Neural cell (in vitro differentiated cells): ENCODE measurements around the gene OTUB2. TPM values are rescaled to one million over a fixed set of nuclear protein-coding genes. Genes with fewer than 3 reads are reported as not detected.

Experiments used
- H2AFZ ChIP-seq: fragments of 200-600, 300-800 bp; sonication (generic), shearing (Covaris generic); 2 replicates; pipeline ENCODE4 v1.6.0; 2014; ENCODE audit warnings: low read depth, mild to moderate bottlenecking, antibody characterized with exemption, low read length, moderate library complexity
- H3F3A ChIP-seq: fragments of 200-600 bp; shearing (Covaris generic); 2 replicates; pipeline ENCODE4 v1.6.1; 2016; ENCODE audit warnings: mild to moderate bottlenecking, moderate library complexity, mixed read lengths, antibody characterized with exemption, low read length; ENCODE audit not compliant: insufficient read depth, poor library complexity, severe bottlenecking
- H3K27ac ChIP-seq: fragments of 200-600, 300-800 bp; sonication (generic), shearing (Covaris generic); 2 replicates; pipeline ENCODE4 v1.5.1; 2014; ENCODE audit warnings: mild to moderate bottlenecking, low read length, moderate library complexity
- H3K27me3 ChIP-seq: fragments of 300-800, 200-600 bp; sonication (generic), shearing (Covaris generic); 2 replicates; pipeline ENCODE4 v1.6.0; 2014; ENCODE audit warnings: mild to moderate bottlenecking, low read depth, low read length, moderate library complexity; ENCODE audit not compliant: insufficient read depth
- H3K36me3 ChIP-seq: fragments of 300-800, 200-600 bp; sonication (generic), shearing (Covaris generic); 2 replicates; pipeline ENCODE4 v1.5.1; 2014; ENCODE audit warnings: mild to moderate bottlenecking, antibody characterized with exemption, low read length, moderate library complexity; ENCODE audit not compliant: insufficient read depth
- H3K4me2 ChIP-seq: fragments of 300-800, 200-600 bp; sonication (generic), shearing (Covaris generic); 2 replicates; pipeline ENCODE4 v1.6.0; 2014; ENCODE audit warnings: mild to moderate bottlenecking, low read length
- H3K4me3 ChIP-seq: fragments of 300-800, 200-600 bp; sonication (generic), shearing (Covaris generic); 2 replicates; pipeline ENCODE4 v1.5.1; 2014; ENCODE audit warnings: mild to moderate bottlenecking, low read length, moderate library complexity
- H3K79me2 ChIP-seq: fragments of 200-600 bp; shearing (Covaris generic); replicated peaks from 2 replicates; pipeline ENCODE4 v1.6.0; 2014; ENCODE audit warnings: mild to moderate bottlenecking, low read length, moderate library complexity; ENCODE audit not compliant: insufficient read depth
- H3K9ac ChIP-seq: fragments of 300-800, 200-600 bp; sonication (generic), shearing (Covaris generic); 2 replicates; pipeline ENCODE4 v1.6.1; 2016; ENCODE audit warnings: mild to moderate bottlenecking, low read length, mixed read lengths
- H3K9me2 ChIP-seq: fragments of 200-600 bp; shearing (Covaris generic); 2 replicates; pipeline ENCODE4 v1.6.1; 2016; ENCODE audit warnings: mild to moderate bottlenecking, low read length, mixed read lengths; ENCODE audit not compliant: insufficient read depth
- H3K9me3 ChIP-seq: fragments of 200-600, 300-800 bp; sonication (generic), shearing (Covaris generic); 2 replicates; pipeline ENCODE4 v1.6.1; 2016; ENCODE audit warnings: mild to moderate bottlenecking, mixed run types, low read length, moderate library complexity, mixed read lengths
- H4K20me1 ChIP-seq: fragments of 200-600 bp; shearing (Covaris generic); 2 replicates; pipeline ENCODE4 v1.6.1; 2016; ENCODE audit warnings: mild to moderate bottlenecking, mixed run types; ENCODE audit not compliant: insufficient read depth
- CTCF ChIP-seq: fragments of 450-650 bp; IDR thresholded peaks from 2 replicates; pipeline ENCODE4 v1.5.1; 2014; ENCODE audit warnings: antibody characterized with exemption, mild to moderate bottlenecking, moderate library complexity; ENCODE audit not compliant: poor library complexity, severe bottlenecking
- EP300 ChIP-seq: fragments of 450-650 bp; conservative IDR thresholded peaks from 2 replicates; pipeline ENCODE4 v1.6.1; 2014; ENCODE audit warnings: antibody characterized with exemption, mild to moderate bottlenecking, moderate library complexity; ENCODE audit not compliant: poor library complexity, severe bottlenecking
- EZH2 ChIP-seq: fragments of 200-600, 300-800 bp; shearing (Covaris generic), sonication (generic); IDR thresholded peaks from 2 replicates; pipeline ENCODE4 v1.6.1; 2014; ENCODE audit warnings: antibody characterized with exemption, low read length, borderline replicate concordance, mild to moderate bottlenecking; ENCODE audit not compliant: insufficient read depth, poor library complexity, severe bottlenecking
- MXI1 ChIP-seq: fragments of 450-650 bp; conservative IDR thresholded peaks from 2 replicates; pipeline ENCODE4 v1.6.1; 2014; ENCODE audit warnings: antibody characterized with exemption, mild to moderate bottlenecking; ENCODE audit not compliant: poor library complexity, severe bottlenecking
- POLR2AphosphoS5 ChIP-seq: IDR thresholded peaks from 2 replicates; pipeline ENCODE4 v1.6.1; 2012
- RAD21 ChIP-seq: fragments of 450-650 bp; conservative IDR thresholded peaks from 2 replicates; pipeline ENCODE4 v1.6.1; 2014; ENCODE audit warnings: antibody characterized with exemption, mild to moderate bottlenecking, moderate library complexity
- REST ChIP-seq: IDR thresholded peaks from 2 replicates; pipeline ENCODE4 v1.6.1; 2012; ENCODE audit warnings: borderline replicate concordance
- SMC3 ChIP-seq: fragments of 450-650 bp; conservative IDR thresholded peaks from 2 replicates; pipeline ENCODE4 v1.6.1; 2014; ENCODE audit warnings: antibody characterized with exemption, mild to moderate bottlenecking, moderate library complexity; ENCODE audit not compliant: poor library complexity
- TAF1 ChIP-seq: IDR thresholded peaks from 2 replicates; pipeline ENCODE4 v1.6.1; 2012; ENCODE audit warnings: low read depth
- polyA plus RNA-seq: library from polyadenylated mRNA; depleted of rRNA; stranded (reverse); fragments of >200 nt; gene quantifications from 2 replicates; pipeline ENCODE4 v1.2.3, GENCODE V29; 2014

The OTUB2 gene
- polyA plus RNA-seq, 1 donor from 2014 or later: 2.5 TPM

GRCh38 chr14:94009767-94010166 lies 16.4 kb upstream of the OTUB2 start:
- Histone ChIP-seq H3K4me2 (no peak overlapping the region), H3K79me2 (no peaks in the 10 kb centered on the region), H3K9me3 (no peaks in the 10 kb centered on the region), H3F3A (no peaks in the 10 kb centered on the region), H4K20me1 (no peaks in the 10 kb centered on the region), H3K9ac (no peak overlapping the region), H3K4me3 (no peak overlapping the region), H2AFZ (no peak overlapping the region), H3K36me3 (no peaks in the 10 kb centered on the region), H3K27me3 (no peaks in the 10 kb centered on the region), H3K9me2 (no peaks in the 10 kb centered on the region), H3K27ac (no peak overlapping the region)
- TF ChIP-seq RAD21: no peak
- TF ChIP-seq MXI1: no peak
- no peak for TF ChIP-seq EP300
- no peak for TF ChIP-seq TAF1
- TF ChIP-seq EZH2: no peak
- no peak for TF ChIP-seq SMC3
- no peak for TF ChIP-seq POLR2AphosphoS5
- no peak for TF ChIP-seq CTCF
- no peak for TF ChIP-seq REST

GRCh38 chr14:94010625-94011024 lies 15.5 kb upstream of the OTUB2 start:
- no peaks in the 10 kb centered on the region for H3F3A ChIP-seq
- H3K9me3 ChIP-seq: no peaks in the 10 kb centered on the region
- H3K27me3 ChIP-seq: no peaks in the 10 kb centered on the region
- H3K9ac ChIP-seq: no peak overlapping the region
- H4K20me1 ChIP-seq: no peaks in the 10 kb centered on the region
- H3K36me3 ChIP-seq: no peaks in the 10 kb centered on the region
- H3K9me2 ChIP-seq: no peaks in the 10 kb centered on the region
- TF ChIP-seq EZH2 (no peak), EP300 (no peak)
- H2AFZ ChIP-seq: no peak overlapping the region
- H3K27ac ChIP-seq: no peak overlapping the region
- no peaks in the 10 kb centered on the region for H3K79me2 ChIP-seq
- H3K4me3 ChIP-seq: no peak overlapping the region
- H3K4me2 ChIP-seq: no peak overlapping the region

GRCh38 chr14:94011795-94012194 lies 14.3 kb upstream of the OTUB2 start:
- no peaks in the 10 kb centered on the region for H3K9me2 ChIP-seq
- H3K27me3 ChIP-seq: no peaks in the 10 kb centered on the region
- H3K79me2 ChIP-seq: no peaks in the 10 kb centered on the region
- H3K9me3 ChIP-seq: no peaks in the 10 kb centered on the region
- no peaks in the 10 kb centered on the region for H3F3A ChIP-seq
- no peak overlapping the region for H3K4me2 ChIP-seq
- no peak for TF ChIP-seq EZH2
- no peak for TF ChIP-seq REST
- no peak for TF ChIP-seq EP300
- TF ChIP-seq POLR2AphosphoS5: no peak
- no peak for TF ChIP-seq SMC3
- no peak for TF ChIP-seq CTCF
- no peak for TF ChIP-seq RAD21
- TF ChIP-seq TAF1: no peak
- no peak for TF ChIP-seq MXI1
- H4K20me1 ChIP-seq: no peaks in the 10 kb centered on the region
- no peak overlapping the region for H3K4me3 ChIP-seq
- no peaks in the 10 kb centered on the region for H3K36me3 ChIP-seq
- no peak overlapping the region for H3K9ac ChIP-seq
- no peak overlapping the region for H3K27ac ChIP-seq
- H2AFZ ChIP-seq: no peak overlapping the region
